T-cell (primary cell): ENCODE measurements around the gene NINL. TPM values are rescaled to one million over a fixed set of nuclear protein-coding genes. Genes with fewer than 3 reads are reported as not detected.
A peak's percentile ranks its signal among the peaks of the same experiment; 100 is the strongest.

Source experiments
- ATAC-seq, 4 experiments: fragments of 200-7000 bp in 3 of 4; fragments of 150-1000 bp in 1 of 4; cut with Tn5 transposase; replicated peaks in 1 of 4; 1 replicate in 3 of 4; 2 replicates in 1 of 4; pipeline ENCODE4 v1.10.0; 2021; ENCODE audit warnings: moderate library complexity in 3 of 4, mild to moderate bottlenecking in 2 of 4, moderate number of reproducible peaks in 1 of 4
- CTCF ChIA-PET, 2 donors: fragments of 300-600 bp; sonication (Branson Sonifier 250); formaldehyde crosslinking; loops; one replicate each; lab custom pipeline; 2022; ENCODE audit warnings: antibody characterized with exemption in 2 of 2; lab: Charles Lee
- POLR2A ChIA-PET, 2 donors: fragments of 300-600 bp; sonication (Branson Sonifier 250); formaldehyde crosslinking; loops; one replicate each; lab custom pipeline; 2022; ENCODE audit warnings: antibody characterized with exemption in 2 of 2; lab: Charles Lee
- DNase-seq, 35 experiments: peaks; one replicate each; pipeline versions ENCODE4 v3.0.0 to v3.0.0-alpha.2; 2013 to 2023
- H3K27ac ChIP-seq: one replicate; pipeline ENCODE4 v1.5.1; 2013; ENCODE audit warnings: low read length
- H3K27me3 ChIP-seq, 2 experiments: replicated peaks in 1 of 2; 1 replicate in 1 of 2; 2 replicates in 1 of 2; pipeline versions ENCODE4 v1.6.1 to v1.7.0; 2013; ENCODE audit warnings: low read length in 1 of 2, mixed read lengths in 1 of 2; ENCODE audit not compliant: control insufficient read depth in 2 of 2, insufficient read depth in 2 of 2; ENCODE audit errors: extremely low read depth in 1 of 2
- H3K36me3 ChIP-seq, 2 donors: 1 replicate in 1 of 2; 2 replicates in 1 of 2; pipeline versions ENCODE4 v1.6.1 to v1.7.0; 2013; ENCODE audit warnings: low read length in 1 of 2; ENCODE audit not compliant: control insufficient read depth in 2 of 2, insufficient read depth in 1 of 2; ENCODE audit errors: extremely low read depth in 1 of 2
- H3K4me1 ChIP-seq, 2 experiments: 1 replicate in 1 of 2; 2 replicates in 1 of 2; pipeline versions ENCODE4 v1.6.1 to v1.7.0; 2013; ENCODE audit warnings: low read length in 2 of 2, mixed read lengths in 1 of 2; ENCODE audit not compliant: insufficient read depth in 2 of 2, control insufficient read depth in 1 of 2; ENCODE audit errors: extremely low read depth in 1 of 2
- H3K4me3 ChIP-seq, 2 donors: 1 replicate in 1 of 2; 2 replicates in 1 of 2; pipeline versions ENCODE4 v1.5.1 to v1.7.0; 2013; ENCODE audit warnings: mild to moderate bottlenecking in 2 of 2, low read length in 1 of 2, moderate library complexity in 1 of 2; ENCODE audit not compliant: control insufficient read depth in 1 of 2; ENCODE audit errors: extremely low read depth in 1 of 2
- H3K9me3 ChIP-seq: 2 replicates; pipeline ENCODE4 v1.7.0; 2013
- H3K27ac Mint-ChIP-seq, 2 donors: one replicate each; pipeline ENCODE4 v1.8.0; 2020 to 2021; ENCODE audit warnings: mild to moderate bottlenecking in 2 of 2, mixed read lengths in 2 of 2
- H3K27me3 Mint-ChIP-seq, 2 donors: one replicate each; pipeline ENCODE4 v1.8.0; 2021 to 2022; ENCODE audit warnings: mixed read lengths in 2 of 2
- H3K36me3 Mint-ChIP-seq: one replicate; pipeline ENCODE4 v1.8.0; 2021; ENCODE audit warnings: mixed read lengths
- H3K4me1 Mint-ChIP-seq, 3 donors: one replicate each; pipeline ENCODE4 v1.8.0; 2020 to 2022; ENCODE audit warnings: mixed read lengths in 3 of 3, mild to moderate bottlenecking in 1 of 3
- H3K4me3 Mint-ChIP-seq, 3 donors: one replicate each; pipeline ENCODE4 v1.8.0; 2020 to 2022; ENCODE audit warnings: mild to moderate bottlenecking in 3 of 3, mixed read lengths in 3 of 3, moderate library complexity in 3 of 3
- H3K9me3 Mint-ChIP-seq, 3 donors: one replicate each; pipeline ENCODE4 v1.8.0; 2020 to 2022; ENCODE audit warnings: mixed read lengths in 3 of 3
- WGBS: methylation state at CpG from one replicate; pipeline ENCODE4 v1.1.5; 2013; ENCODE audit warnings: missing lambda C conversion rate; ENCODE audit not compliant: insufficient coverage; 5-methylcytosine and 5-hydroxymethylcytosine counted together
- total RNA-seq, 35 experiments: library from RNA in 6 of 35; stranded (reverse) in 6 of 35; fragments of 120-200 nt in 1 of 35; gene quantifications; one replicate each; pipeline versions ENCODE4 v1.2.1 to v1.2.4 and lab custom pipeline; 2013 to 2026

NINL gene
- total RNA-seq, 5 donors from 2014 or later (not counting 1 experiment from before 2014, with no cell fraction given), result 1.3 to 4.8 (median 2.7) TPM

GRCh38 chr20:25484224-25484846 lies 101.0 kb downstream of the NINL start:
- Mint-ChIP-seq H3K4me1 (peaks cover 32 to 38% (median 35%) of the 10 kb centered on the region in 3 donors), H3K9me3 (no peaks in the 10 kb centered on the region), H3K27me3 (no peaks in the 10 kb centered on the region), H3K4me3 (peak overlapping the region in 2 of 3 donors; percentile 21 to 61), H3K36me3 (no peaks in the 10 kb centered on the region), H3K27ac (peak overlapping the region; percentile 34 to 48)
- WGBS, result 97% methylated on average over 5 of the region's 9 CpGs
- Histone ChIP-seq H3K27me3 (peaks cover 0 to 4% of the 10 kb centered on the region in 2 experiments), H3K36me3 (no peaks in the 10 kb centered on the region), H3K4me1 (peaks cover 11 to 21% of the 10 kb centered on the region in 2 experiments), H3K9me3 (no peaks in the 10 kb centered on the region), H3K27ac (no peak overlapping the region), H3K4me3 (peak overlapping the region in 1 of 2 donors; percentile 39)
- no peak for ATAC-seq
- ChIA-PET POLR2A (no interaction called here), CTCF (no interaction called here)
- no peak for DNase-seq

GRCh38 chr20:25483431-25484132 lies 101.7 kb downstream of the NINL start:
- H3K36me3 Mint-ChIP-seq, result peaks cover 4% of the 10 kb centered on the region
- DNase-seq (no peak), ATAC-seq (no peak)
- H3K27me3 ChIP-seq, result peaks cover 0 to 6% of the 10 kb centered on the region in 2 experiments
- H3K4me3 ChIP-seq, result no peak overlapping the region
- peak overlapping the region in 1 of 3 donors; percentile 61 for H3K4me3 Mint-ChIP-seq
- H3K9me3 ChIP-seq, result no peaks in the 10 kb centered on the region
- no peak overlapping the region for H3K27ac Mint-ChIP-seq
- POLR2A ChIA-PET, result no interaction called here
- H3K4me1 ChIP-seq, result peaks cover 11 to 21% of the 10 kb centered on the region in 2 experiments
- no peaks in the 10 kb centered on the region for H3K27me3 Mint-ChIP-seq
- H3K27ac ChIP-seq, result no peak overlapping the region
- CTCF ChIA-PET, result interaction anchor here in 1 of 2 donors (0.7 kb wide), 1 partner anchor 37 kb away, joined by 3 read pairs; no protein-coding TSS in a partner anchor
- peaks cover 32 to 38% (median 35%) of the 10 kb centered on the region in 3 donors for H3K4me1 Mint-ChIP-seq
- WGBS, result 84% methylated on average over 10 of the region's 14 CpGs
- no peaks in the 10 kb centered on the region for H3K9me3 Mint-ChIP-seq
- no peaks in the 10 kb centered on the region for H3K36me3 ChIP-seq

GRCh38 chr20:25481918-25482253 lies 103.4 kb downstream of the NINL start:
- 95% methylated on average over 12 of the region's 12 CpGs for WGBS
- H3K9me3 ChIP-seq, result no peaks in the 10 kb centered on the region

GRCh38 chr20:25481235-25481917 lies 104.0 kb downstream of the NINL start:
- no peak overlapping the region for H3K4me3 Mint-ChIP-seq
- 96% methylated on average over 11 of the region's 11 CpGs for WGBS
- H3K27me3 ChIP-seq, result peaks cover 0 to 6% of the 10 kb centered on the region in 2 experiments
- no peak overlapping the region for H3K27ac ChIP-seq
- H3K9me3 ChIP-seq, result no peaks in the 10 kb centered on the region
- ChIA-PET CTCF (no interaction called here), POLR2A (no interaction called here)
- no peak for DNase-seq
- H3K4me3 ChIP-seq, result no peak overlapping the region
- H3K36me3 Mint-ChIP-seq, result peaks cover 4% of the 10 kb centered on the region
- peaks cover 27 to 35% (median 29%) of the 10 kb centered on the region in 3 donors for H3K4me1 Mint-ChIP-seq
- H3K36me3 ChIP-seq, result no peaks in the 10 kb centered on the region
- H3K4me1 ChIP-seq, result peaks cover 11 to 19% of the 10 kb centered on the region in 2 experiments
- no peaks in the 10 kb centered on the region for H3K27me3 Mint-ChIP-seq
- H3K9me3 Mint-ChIP-seq, result no peaks in the 10 kb centered on the region
- no peak for ATAC-seq
- H3K27ac Mint-ChIP-seq, result no peak overlapping the region

More at GRCh38 chr20:25481918-25482253, 103.4 kb downstream of the NINL start:
- DNase-seq, result no peak
- Mint-ChIP-seq H3K4me3 (no peak overlapping the region), H3K27me3 (no peaks in the 10 kb centered on the region), H3K27ac (no peak overlapping the region), H3K9me3 (no peaks in the 10 kb centered on the region), H3K4me1 (peaks cover 32 to 38% (median 34%) of the 10 kb centered on the region in 3 donors), H3K36me3 (peaks cover 4% of the 10 kb centered on the region)
- peaks cover 11 to 21% of the 10 kb centered on the region in 2 experiments for H3K4me1 ChIP-seq
- no peak for ATAC-seq
- no peaks in the 10 kb centered on the region for H3K36me3 ChIP-seq
- H3K4me3 ChIP-seq, result no peak overlapping the region
- ChIA-PET CTCF (no interaction called here), POLR2A (no interaction called here)
- H3K27me3 ChIP-seq, result peaks cover 0 to 6% of the 10 kb centered on the region in 2 experiments
- no peak overlapping the region for H3K27ac ChIP-seq

- no peaks in the 10 kb centered on the region for H3K9me3 ChIP-seq
- Mint-ChIP-seq H3K9me3 (no peaks in the 10 kb centered on the region), H3K27me3 (no peaks in the 10 kb centered on the region), H3K4me1 (peaks cover 21 to 30% (median 23%) of the 10 kb centered on the region in 3 donors), H3K36me3 (peaks cover 4% of the 10 kb centered on the region), H3K4me3 (no peak overlapping the region), H3K27ac (no peak overlapping the region)
- H3K27me3 ChIP-seq, result peaks cover 0 to 6% of the 10 kb centered on the region in 2 experiments
- no peaks in the 10 kb centered on the region for H3K36me3 ChIP-seq
- H3K27ac ChIP-seq, result no peak overlapping the region
- no peak overlapping the region for H3K4me3 ChIP-seq
- DNase-seq (no peak), ATAC-seq (no peak)
- peaks cover 8 to 15% of the 10 kb centered on the region in 2 experiments for H3K4me1 ChIP-seq
- POLR2A ChIA-PET, result no interaction called here
- CTCF ChIA-PET, result no interaction called here
- WGBS, result 97% methylated on average over 8 of the region's 9 CpGs
Observed at GRCh38 chr20:25480797-25481196, 104.5 kb downstream of the NINL start.

- WGBS, result 100% methylated on average over 2 of the region's 7 CpGs
- H3K27ac ChIP-seq, result no peak overlapping the region
- Mint-ChIP-seq H3K4me1 (peaks cover 16 to 24% (median 18%) of the 10 kb centered on the region in 3 donors), H3K36me3 (peaks cover 4% of the 10 kb centered on the region), H3K4me3 (no peak overlapping the region), H3K9me3 (no peaks in the 10 kb centered on the region), H3K27me3 (no peaks in the 10 kb centered on the region), H3K27ac (no peak overlapping the region)
- peaks cover 4 to 11% of the 10 kb centered on the region in 2 experiments for H3K4me1 ChIP-seq
- H3K36me3 ChIP-seq, result no peaks in the 10 kb centered on the region
- CTCF ChIA-PET, result no interaction called here
- ATAC-seq (no peak), DNase-seq (no peak)
- peaks cover 0 to 6% of the 10 kb centered on the region in 2 experiments for H3K27me3 ChIP-seq
- no peak overlapping the region for H3K4me3 ChIP-seq
- POLR2A ChIA-PET, result no interaction called here
- no peaks in the 10 kb centered on the region for H3K9me3 ChIP-seq
Observed at GRCh38 chr20:25480156-25480555, 105.2 kb downstream of the NINL start.
